ENCODE measurements around the gene SPPL3.

Gene SPPL3

DNA sequence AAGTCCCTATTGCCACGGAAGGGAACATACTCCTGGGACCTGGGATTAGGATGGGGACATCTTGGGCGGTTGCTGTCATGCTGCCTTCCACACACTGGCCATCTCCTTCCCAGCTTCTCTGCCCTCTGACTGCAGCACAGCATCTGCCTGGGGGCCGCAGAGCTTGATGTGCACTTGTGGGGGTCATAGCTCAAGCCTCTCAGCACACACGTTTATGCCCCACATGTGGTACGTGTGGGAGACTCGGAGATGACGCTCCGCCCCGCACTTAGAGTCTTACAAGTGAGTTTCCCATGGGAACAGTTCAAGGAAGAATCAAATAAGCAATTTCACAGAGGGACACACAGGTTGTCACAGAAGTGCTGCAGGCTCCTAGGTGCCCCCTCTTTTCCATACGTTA, 169.9 kb downstream of the SPPL3 start:
- TF ChIP-seq TAF1 (IDR thresholded peaks at IDR 0.05; ENCODE audit: borderline replicate concordance, insufficient read depth, low read length): no peak
- no peak for TF ChIP-seq POLR2AphosphoS5 (IDR thresholded peaks at IDR 0.05; ENCODE audit: low read depth, low read length)
- TF ChIP-seq, protein P1, sequence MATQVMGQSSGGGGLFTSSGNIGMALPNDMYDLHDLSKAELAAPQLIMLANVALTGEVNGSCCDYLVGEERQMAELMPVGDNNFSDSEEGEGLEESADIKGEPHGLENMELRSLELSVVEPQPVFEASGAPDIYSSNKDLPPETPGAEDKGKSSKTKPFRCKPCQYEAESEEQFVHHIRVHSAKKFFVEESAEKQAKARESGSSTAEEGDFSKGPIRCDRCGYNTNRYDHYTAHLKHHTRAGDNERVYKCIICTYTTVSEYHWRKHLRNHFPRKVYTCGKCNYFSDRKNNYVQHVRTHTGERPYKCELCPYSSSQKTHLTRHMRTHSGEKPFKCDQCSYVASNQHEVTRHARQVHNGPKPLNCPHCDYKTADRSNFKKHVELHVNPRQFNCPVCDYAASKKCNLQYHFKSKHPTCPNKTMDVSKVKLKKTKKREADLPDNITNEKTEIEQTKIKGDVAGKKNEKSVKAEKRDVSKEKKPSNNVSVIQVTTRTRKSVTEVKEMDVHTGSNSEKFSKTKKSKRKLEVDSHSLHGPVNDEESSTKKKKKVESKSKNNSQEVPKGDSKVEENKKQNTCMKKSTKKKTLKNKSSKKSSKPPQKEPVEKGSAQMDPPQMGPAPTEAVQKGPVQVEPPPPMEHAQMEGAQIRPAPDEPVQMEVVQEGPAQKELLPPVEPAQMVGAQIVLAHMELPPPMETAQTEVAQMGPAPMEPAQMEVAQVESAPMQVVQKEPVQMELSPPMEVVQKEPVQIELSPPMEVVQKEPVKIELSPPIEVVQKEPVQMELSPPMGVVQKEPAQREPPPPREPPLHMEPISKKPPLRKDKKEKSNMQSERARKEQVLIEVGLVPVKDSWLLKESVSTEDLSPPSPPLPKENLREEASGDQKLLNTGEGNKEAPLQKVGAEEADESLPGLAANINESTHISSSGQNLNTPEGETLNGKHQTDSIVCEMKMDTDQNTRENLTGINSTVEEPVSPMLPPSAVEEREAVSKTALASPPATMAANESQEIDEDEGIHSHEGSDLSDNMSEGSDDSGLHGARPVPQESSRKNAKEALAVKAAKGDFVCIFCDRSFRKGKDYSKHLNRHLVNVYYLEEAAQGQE (IDR thresholded peaks at IDR 0.05; ENCODE audit: insufficient read depth in 1 of 2, low read depth in 2 of 2, low read length in 2 of 2): no peak
- no peak for TF ChIP-seq SIN3A (IDR thresholded peaks at IDR 0.05; ENCODE audit: borderline replicate concordance, insufficient read depth, low read length)
- TF ChIP-seq FOXP2 (optimal IDR thresholded peaks at IDR 0.05; ENCODE audit: borderline replicate concordance, extremely low read depth, extremely low read length, insufficient read depth): no peak

DNA sequence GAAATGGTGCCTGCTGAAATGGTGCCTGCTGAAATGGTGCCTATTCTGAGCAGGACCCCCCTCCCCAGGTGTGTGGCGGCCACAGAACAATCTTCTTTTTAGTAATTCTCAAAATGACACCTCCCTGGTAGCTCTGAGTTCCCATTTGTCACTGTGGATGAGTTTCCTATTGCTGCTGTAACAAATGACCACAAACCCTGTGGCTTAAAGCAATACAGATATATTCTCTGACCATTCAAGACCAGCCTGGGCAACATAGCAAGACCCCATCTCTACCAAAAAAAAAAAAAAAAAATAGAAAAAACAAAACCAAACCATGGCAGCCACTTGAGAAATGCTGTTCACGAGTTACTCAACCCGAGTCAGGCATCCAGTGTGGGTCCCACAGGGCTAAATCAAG, 170.6 kb downstream of the SPPL3 start:
- TF ChIP-seq, protein P1 (IDR thresholded peaks at IDR 0.05; ENCODE audit: insufficient read depth in 1 of 2, low read depth in 2 of 2, low read length in 2 of 2): no peak
- TF ChIP-seq SIN3A (IDR thresholded peaks at IDR 0.05; ENCODE audit: borderline replicate concordance, insufficient read depth, low read length) (no peak), POLR2AphosphoS5 (IDR thresholded peaks at IDR 0.05; ENCODE audit: low read depth, low read length) (no peak)

DNA sequence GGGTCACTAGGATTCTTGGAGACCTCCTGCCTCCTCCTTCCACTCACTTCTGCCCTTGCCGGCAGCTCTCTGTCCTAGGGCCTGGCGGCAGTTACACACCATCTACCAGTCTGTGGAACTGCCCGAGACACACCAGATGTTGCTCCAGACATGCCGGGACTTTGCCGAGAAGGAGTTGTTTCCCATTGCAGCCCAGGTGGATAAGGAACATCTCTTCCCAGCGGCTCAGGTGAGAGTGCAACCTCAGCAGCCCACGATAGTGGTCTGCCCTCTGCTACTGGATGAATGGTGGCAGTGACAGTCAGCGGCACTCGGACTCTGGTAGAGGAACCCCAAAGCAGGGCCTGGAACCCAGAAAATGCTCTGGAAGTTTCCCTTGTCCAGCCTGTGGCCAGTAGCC, 177.2 kb downstream of the SPPL3 start:
- no peak for TF ChIP-seq SIN3A (IDR thresholded peaks at IDR 0.05; ENCODE audit: borderline replicate concordance, insufficient read depth, low read length)
- TF ChIP-seq POLR2AphosphoS5 (IDR thresholded peaks at IDR 0.05; ENCODE audit: low read depth, low read length): no peak
- TF ChIP-seq, protein P1 (IDR thresholded peaks at IDR 0.05; ENCODE audit: insufficient read depth in 1 of 2, low read depth in 2 of 2, low read length in 2 of 2): no peak
- no peak for TF ChIP-seq FOXP2 (optimal IDR thresholded peaks at IDR 0.05; ENCODE audit: borderline replicate concordance, extremely low read depth, extremely low read length, insufficient read depth)
- TF ChIP-seq TAF1 (IDR thresholded peaks at IDR 0.05; ENCODE audit: borderline replicate concordance, insufficient read depth, low read length): no peak

DNA sequence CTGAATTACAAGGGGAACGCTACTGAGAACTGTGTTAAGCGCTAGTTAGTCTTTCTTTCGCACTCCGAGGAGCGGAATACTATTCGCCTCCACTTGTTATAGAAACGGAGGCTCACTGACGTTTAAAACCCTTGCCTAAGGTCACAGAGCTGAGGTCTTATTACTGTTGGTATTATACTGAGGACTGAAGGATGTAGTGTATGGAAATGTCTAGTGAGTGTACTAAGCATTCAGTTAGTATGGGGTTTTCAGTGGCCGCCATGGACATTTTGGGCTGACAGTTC, 177.7 kb downstream of the SPPL3 start:
- no peak for TF ChIP-seq SIN3A (IDR thresholded peaks at IDR 0.05; ENCODE audit: borderline replicate concordance, insufficient read depth, low read length)
- no peak for TF ChIP-seq TAF1 (IDR thresholded peaks at IDR 0.05; ENCODE audit: borderline replicate concordance, insufficient read depth, low read length)
- TF ChIP-seq FOXP2 (optimal IDR thresholded peaks at IDR 0.05; ENCODE audit: borderline replicate concordance, extremely low read depth, extremely low read length, insufficient read depth): no peak
- TF ChIP-seq, protein P1 (IDR thresholded peaks at IDR 0.05; ENCODE audit: insufficient read depth in 1 of 2, low read depth in 2 of 2, low read length in 2 of 2): no peak
- no peak for TF ChIP-seq POLR2AphosphoS5 (IDR thresholded peaks at IDR 0.05; ENCODE audit: low read depth, low read length)

Data from PFSK-1 (cell line).